ENCODE measurements around the gene LSM6. TPM values are rescaled to one million over a fixed set of nuclear protein-coding genes. Genes with fewer than 3 reads are reported as not detected.

LSM6 gene
- total RNA-seq, 2 experiments from 2014 or later: 62.3 to 123 TPM

DNA sequence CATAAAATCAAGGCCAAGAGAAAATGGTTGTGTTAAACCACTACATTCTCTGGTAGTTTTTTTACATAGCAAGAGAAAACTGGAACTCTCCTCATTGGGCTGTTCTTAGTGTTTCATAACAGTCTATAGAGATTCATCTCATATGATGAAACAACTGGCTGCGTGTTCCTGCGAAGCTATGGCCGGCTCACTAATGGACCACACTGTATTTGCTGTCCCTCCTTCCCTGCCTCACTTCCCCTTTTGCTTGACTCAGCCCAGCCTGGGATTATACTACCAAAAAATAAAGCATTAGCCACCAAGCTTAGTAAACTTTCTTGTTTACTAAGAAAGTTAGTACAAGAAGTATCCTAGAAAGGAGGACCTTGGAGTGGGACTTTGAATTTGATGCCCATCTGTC lies 31.6 kb upstream of the LSM6 start:
- H3K9me3 ChIP-seq (ENCODE audit: low read length): no peaks in the 10 kb centered on the region
- H3K4me3 ChIP-seq (ENCODE audit: low read depth, low read length, poor library complexity, severe bottlenecking): no peak overlapping the region
- H2AFZ ChIP-seq (ENCODE audit: low read length): no peak overlapping the region
- H3K9me2 ChIP-seq (ENCODE audit: insufficient read depth, low read length): no peaks in the 10 kb centered on the region
- ChIA-PET POLR2A (interaction anchor here (0.7 to 1.2 kb wide), 3 partner anchors 14 to 96 kb away, joined by 3 to 4 read pairs (median 3); no protein-coding TSS in a partner anchor), CTCF (ENCODE audit: unreplicated experiment) (no interaction called here)
- no TSS peak for BruUV-seq (replicated peaks)
- no peak overlapping the region for H3K27ac ChIP-seq (ENCODE audit: low read depth, low read length, poor library complexity, severe bottlenecking)
- TF ChIP-seq, protein P1, sequence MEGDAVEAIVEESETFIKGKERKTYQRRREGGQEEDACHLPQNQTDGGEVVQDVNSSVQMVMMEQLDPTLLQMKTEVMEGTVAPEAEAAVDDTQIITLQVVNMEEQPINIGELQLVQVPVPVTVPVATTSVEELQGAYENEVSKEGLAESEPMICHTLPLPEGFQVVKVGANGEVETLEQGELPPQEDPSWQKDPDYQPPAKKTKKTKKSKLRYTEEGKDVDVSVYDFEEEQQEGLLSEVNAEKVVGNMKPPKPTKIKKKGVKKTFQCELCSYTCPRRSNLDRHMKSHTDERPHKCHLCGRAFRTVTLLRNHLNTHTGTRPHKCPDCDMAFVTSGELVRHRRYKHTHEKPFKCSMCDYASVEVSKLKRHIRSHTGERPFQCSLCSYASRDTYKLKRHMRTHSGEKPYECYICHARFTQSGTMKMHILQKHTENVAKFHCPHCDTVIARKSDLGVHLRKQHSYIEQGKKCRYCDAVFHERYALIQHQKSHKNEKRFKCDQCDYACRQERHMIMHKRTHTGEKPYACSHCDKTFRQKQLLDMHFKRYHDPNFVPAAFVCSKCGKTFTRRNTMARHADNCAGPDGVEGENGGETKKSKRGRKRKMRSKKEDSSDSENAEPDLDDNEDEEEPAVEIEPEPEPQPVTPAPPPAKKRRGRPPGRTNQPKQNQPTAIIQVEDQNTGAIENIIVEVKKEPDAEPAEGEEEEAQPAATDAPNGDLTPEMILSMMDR (conservative IDR thresholded peaks at IDR 0.05; ENCODE audit: low read length): no peak
- DNase-seq (ENCODE audit: low spot score): no peak
- H3K79me2 ChIP-seq (ENCODE audit: insufficient read depth, low read depth, low read length): no peaks in the 10 kb centered on the region
- no peak overlapping the region for H3K4me2 ChIP-seq (ENCODE audit: low read length)
- H4K20me1 ChIP-seq (ENCODE audit: insufficient read depth, low read length): no peaks in the 10 kb centered on the region
- intact Hi-C loops (cut with micrococcal nuclease; ENCODE audit: unreplicated experiment): no loop called here
- H3K4me1 ChIP-seq (ENCODE audit: insufficient read depth, low read length, poor library complexity, severe bottlenecking): no peaks in the 10 kb centered on the region
- no peaks in the 10 kb centered on the region for H3K36me3 ChIP-seq (ENCODE audit: insufficient read depth, low read length)

- H3K27ac ChIP-seq (ENCODE audit: low read depth, low read length, poor library complexity, severe bottlenecking): no peak overlapping the region
- H3K79me2 ChIP-seq (ENCODE audit: insufficient read depth, low read depth, low read length): no peaks in the 10 kb centered on the region
- CTCF ChIA-PET (ENCODE audit: unreplicated experiment): interaction anchor here (0.8 kb wide), 1 partner anchor 12 kb away, joined by 3 read pairs; no protein-coding TSS in a partner anchor
- H3K9me3 ChIP-seq (ENCODE audit: low read length): no peaks in the 10 kb centered on the region
- BruUV-seq (replicated peaks): no TSS peak
- TF ChIP-seq EZH2phosphoT487 (IDR thresholded peaks at IDR 0.05; ENCODE audit: borderline replicate concordance, low read depth, low read length): no peak
- TF ChIP-seq, protein P1 (conservative IDR thresholded peaks at IDR 0.05; ENCODE audit: low read length): no peak
- H3K4me2 ChIP-seq (ENCODE audit: low read length): no peak overlapping the region
- no peaks in the 10 kb centered on the region for H3K4me1 ChIP-seq (ENCODE audit: insufficient read depth, low read length, poor library complexity, severe bottlenecking)
- no peak overlapping the region for H2AFZ ChIP-seq (ENCODE audit: low read length)
- no peaks in the 10 kb centered on the region for H3K36me3 ChIP-seq (ENCODE audit: insufficient read depth, low read length)
- POLR2A ChIA-PET: interaction anchor here (0.6 to 2.2 kb wide), 4 partner anchors 11 to 851 kb away, joined by 3 to 5 read pairs (median 4); no protein-coding TSS in a partner anchor
- H4K20me1 ChIP-seq (ENCODE audit: insufficient read depth, low read length): no peaks in the 10 kb centered on the region
- intact Hi-C loops (cut with micrococcal nuclease; ENCODE audit: unreplicated experiment): no loop called here
- no peak for DNase-seq (ENCODE audit: low spot score)
- H3K9me2 ChIP-seq (ENCODE audit: insufficient read depth, low read length): no peaks in the 10 kb centered on the region
- no peak overlapping the region for H3K4me3 ChIP-seq (ENCODE audit: low read depth, low read length, poor library complexity, severe bottlenecking)
These were observed 28.6 kb upstream of the LSM6 start for GRCh38 chr4:146146918-146147317.

DNA sequence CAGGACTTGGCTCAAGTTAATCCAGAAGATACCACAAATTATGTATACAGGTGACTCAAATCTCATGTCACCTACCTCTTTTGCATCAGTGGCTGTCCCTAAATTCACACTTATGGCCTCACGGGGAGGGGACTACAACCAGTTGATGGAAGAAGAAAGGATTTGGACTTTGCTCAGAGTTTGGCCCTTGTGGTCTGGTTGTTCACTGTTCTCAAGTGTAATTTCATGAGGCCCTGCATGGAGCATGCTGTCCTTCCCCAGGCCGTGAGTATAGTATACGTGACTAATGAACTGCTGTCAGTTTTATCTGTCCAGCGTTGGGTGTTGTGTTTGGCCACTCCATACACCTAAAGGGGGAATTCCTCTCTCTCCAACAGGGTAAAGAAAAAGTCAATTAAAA lies 27.5 kb upstream of the LSM6 start:
- intact Hi-C loops (cut with micrococcal nuclease; ENCODE audit: unreplicated experiment): no loop called here
- BruUV-seq (replicated peaks): no TSS peak
- DNase-seq (ENCODE audit: low spot score): no peak

More for the DNA sequence above, 27.5 kb upstream of the LSM6 start:
- no peaks in the 10 kb centered on the region for H3K9me2 ChIP-seq (ENCODE audit: insufficient read depth, low read length)
- no peaks in the 10 kb centered on the region for H4K20me1 ChIP-seq (ENCODE audit: insufficient read depth, low read length)
- H3K27ac ChIP-seq (ENCODE audit: low read depth, low read length, poor library complexity, severe bottlenecking): no peak overlapping the region
- H3K9me3 ChIP-seq (ENCODE audit: low read length): no peaks in the 10 kb centered on the region
- no peak overlapping the region for H3K4me2 ChIP-seq (ENCODE audit: low read length)
- CTCF ChIA-PET (ENCODE audit: unreplicated experiment): no interaction called here
- H3K4me1 ChIP-seq (ENCODE audit: insufficient read depth, low read length, poor library complexity, severe bottlenecking): no peaks in the 10 kb centered on the region
- TF ChIP-seq, protein P1 (conservative IDR thresholded peaks at IDR 0.05; ENCODE audit: low read length): no peak
- no peak for TF ChIP-seq EZH2phosphoT487 (IDR thresholded peaks at IDR 0.05; ENCODE audit: borderline replicate concordance, low read depth, low read length)
- H2AFZ ChIP-seq (ENCODE audit: low read length): no peak overlapping the region
- no peaks in the 10 kb centered on the region for H3K79me2 ChIP-seq (ENCODE audit: insufficient read depth, low read depth, low read length)
- POLR2A ChIA-PET: interaction anchor here (0.6 to 2.2 kb wide), 5 partner anchors 10 to 295 kb away, joined by 3 to 5 read pairs (median 4); no protein-coding TSS in a partner anchor
- H3K4me3 ChIP-seq (ENCODE audit: low read depth, low read length, poor library complexity, severe bottlenecking): no peak overlapping the region
- H3K36me3 ChIP-seq (ENCODE audit: insufficient read depth, low read length): no peaks in the 10 kb centered on the region
